Inferior parietal cortex (tissue), 1 donor: Measurements from ENCODE around the gene CCDC180.
"Not testable (repeated sequence)": the region's sequence is repeated elsewhere in the genome, so short reads cannot be mapped to it uniquely, and the experiment has no call there.

Experiments
- DNase-seq: peaks from one replicate; pipeline ENCODE4 v3.0.0-alpha.2; 2016; ENCODE audit errors: extremely low spot score

CCDC180 gene

GRCh38 chr9:97310896-97311295 lies 3.4 kb downstream of the CCDC180 start:
- DNase-seq: no peak

- no peak for DNase-seq
These were observed 4.5 kb downstream of the CCDC180 start for GRCh38 chr9:97311798-97312500.

- no peak for DNase-seq
These were observed 5.1 kb downstream of the CCDC180 start for GRCh38 chr9:97312556-97312955.

GRCh38 chr9:97313243-97313642 lies 5.8 kb downstream of the CCDC180 start:
- DNase-seq: no peak

GRCh38 chr9:97313746-97314145 lies 6.3 kb downstream of the CCDC180 start:
- DNase-seq: no peak

- DNase-seq: no peak
These were observed 7.0 kb downstream of the CCDC180 start for GRCh38 chr9:97314503-97314902.

GRCh38 chr9:97315550-97315949 lies 8.1 kb downstream of the CCDC180 start:
- no peak for DNase-seq

- DNase-seq: no peak
These were observed 9.4 kb downstream of the CCDC180 start for GRCh38 chr9:97316904-97317303.

GRCh38 chr9:97318433-97318832 lies 11.0 kb downstream of the CCDC180 start:
- DNase-seq: no peak

GRCh38 chr9:97319395-97319794 lies 11.9 kb downstream of the CCDC180 start:
- no peak for DNase-seq

GRCh38 chr9:97320080-97320642 lies 12.7 kb downstream of the CCDC180 start:
- DNase-seq: no peak

GRCh38 chr9:97321251-97321650 lies 13.8 kb downstream of the CCDC180 start:
- no peak for DNase-seq

- DNase-seq: no peak
These were observed 14.2 kb downstream of the CCDC180 start for GRCh38 chr9:97321691-97322090.

- DNase-seq: no peak
These were observed 14.6 kb downstream of the CCDC180 start for GRCh38 chr9:97322105-97322504.

GRCh38 chr9:97324954-97325353 lies 17.5 kb downstream of the CCDC180 start:
- DNase-seq: no peak

- DNase-seq: no peak
These were observed 20.1 kb downstream of the CCDC180 start for GRCh38 chr9:97327562-97327961.

GRCh38 chr9:97332993-97333392 lies 25.5 kb downstream of the CCDC180 start:
- DNase-seq: no peak

- DNase-seq: not testable (repeated sequence)
These were observed 28.2 kb downstream of the CCDC180 start for GRCh38 chr9:97335622-97336021.

GRCh38 chr9:97348871-97349270 lies 41.4 kb downstream of the CCDC180 start:
- DNase-seq: no peak

- DNase-seq: no peak
These were observed 41.9 kb downstream of the CCDC180 start for GRCh38 chr9:97349400-97349799.

GRCh38 chr9:97354637-97355036 lies 47.2 kb downstream of the CCDC180 start:
- DNase-seq: no peak

- DNase-seq: no peak
These were observed 49.6 kb downstream of the CCDC180 start for GRCh38 chr9:97357056-97357455.
